Iris pigment epithelial cell (primary cell): ENCODE results near the gene GNG7.

ENCODE experiments used
- DNase-seq: peaks from one replicate; pipeline ENCODE4 v3.0.0-alpha.2; 2011; ENCODE audit warnings: low read depth

GNG7 gene

GRCh38 chr19:2462635-2463421, 239.7 kb downstream of the GNG7 start:
- peak; percentile 97 for DNase-seq

- no peak for DNase-seq
These were observed 240.5 kb downstream of the GNG7 start for GRCh38 chr19:2461751-2462634.
